NCI-H1436 (cell line): ENCODE results near the gene PIAS4.
"Not testable (repeated sequence)": the region's sequence is repeated elsewhere in the genome, so short reads cannot be mapped to it uniquely, and the experiment has no call there.

ENCODE experiments used
- DNase-seq: peaks from one replicate; lab custom pipeline; 2025; lab: John Stamatoyannopoulos, UW

PIAS4 gene

GRCh38 chr19:3998667-3999412, 8.7 kb upstream of the PIAS4 start:
- not testable (repeated sequence) for DNase-seq

DNA sequence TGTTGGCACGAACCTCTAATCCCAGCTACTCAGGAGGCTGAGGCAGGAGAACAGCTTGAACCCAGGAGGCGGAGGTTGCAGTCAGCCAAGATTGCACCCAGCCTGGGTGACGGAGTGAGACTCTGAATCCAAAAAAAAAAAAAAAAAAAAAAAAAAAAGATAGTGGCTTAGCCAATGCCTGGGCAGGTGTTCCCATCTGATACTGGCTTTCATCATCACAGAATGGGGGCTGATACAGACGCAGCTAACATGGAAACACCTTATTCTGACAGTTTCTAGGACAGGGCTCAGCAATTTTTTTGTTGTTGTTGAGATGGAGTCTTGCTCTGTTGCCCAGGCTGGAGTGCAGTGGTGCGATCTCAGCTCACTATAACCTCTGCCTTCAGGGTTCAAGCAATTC, 6.7 kb upstream of the PIAS4 start:
- DNase-seq = not testable (repeated sequence)

- not testable (repeated sequence) for DNase-seq
These were observed 2.1 kb upstream of the PIAS4 start for GRCh38 chr19:4005436-4005835.

GRCh38 chr19:4007836-4008539, 452 bp downstream of the PIAS4 start:
- no peak for DNase-seq

- DNase-seq = no peak
These were observed 2.7 kb downstream of the PIAS4 start for GRCh38 chr19:4009990-4010807.

DNA sequence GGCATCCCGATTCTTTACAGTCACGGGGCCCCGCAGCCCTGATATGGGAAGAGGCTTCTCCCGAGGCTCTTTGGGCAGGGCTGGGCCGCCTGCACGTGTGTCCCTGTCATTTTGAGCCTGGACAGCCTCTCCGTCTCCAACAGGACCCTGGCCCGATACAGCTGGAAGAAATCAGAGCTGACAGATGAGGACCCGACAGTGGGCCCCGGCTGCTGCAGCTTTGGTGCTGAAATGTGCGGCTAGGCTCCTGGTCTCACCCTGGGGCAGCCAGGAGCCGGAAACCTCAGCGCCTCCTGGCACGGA, 3.2 kb downstream of the PIAS4 start:
- no peak for DNase-seq

GRCh38 chr19:4011430-4011829, 3.9 kb downstream of the PIAS4 start:
- not testable (repeated sequence) for DNase-seq

GRCh38 chr19:4012092-4012974, 4.8 kb downstream of the PIAS4 start:
- peak; percentile 33 for DNase-seq

DNA sequence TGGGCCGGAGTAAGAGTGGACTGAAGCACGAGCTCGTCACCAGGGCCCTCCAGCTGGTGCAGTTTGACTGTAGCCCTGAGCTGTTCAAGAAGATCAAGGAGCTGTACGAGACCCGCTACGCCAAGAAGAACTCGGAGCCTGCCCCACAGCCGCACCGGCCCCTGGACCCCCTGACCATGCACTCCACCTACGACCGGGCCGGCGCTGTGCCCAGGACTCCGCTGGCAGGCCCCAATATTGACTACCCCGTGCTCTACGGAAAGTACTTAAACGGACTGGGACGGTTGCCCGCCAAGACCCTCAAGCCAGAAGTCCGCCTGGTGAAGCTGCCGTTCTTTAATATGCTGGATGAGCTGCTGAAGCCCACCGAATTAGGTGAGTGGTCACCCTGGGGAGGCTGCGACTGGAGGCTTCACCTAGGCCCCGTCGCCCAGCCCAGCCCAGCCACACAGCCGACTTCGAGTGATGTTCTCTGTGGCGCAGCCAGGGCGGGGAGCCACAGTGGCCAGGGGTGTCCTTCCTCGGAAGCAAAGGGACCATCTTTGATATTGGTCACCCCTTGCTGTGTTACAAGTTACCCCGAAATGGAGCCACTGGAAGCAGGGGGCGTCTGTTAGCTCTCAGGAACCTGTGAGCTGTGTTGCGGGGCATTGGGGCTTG, 5.6 kb downstream of the PIAS4 start:
- DNase-seq = no peak

GRCh38 chr19:4013886-4014540, 6.5 kb downstream of the PIAS4 start:
- DNase-seq = no peak

DNA sequence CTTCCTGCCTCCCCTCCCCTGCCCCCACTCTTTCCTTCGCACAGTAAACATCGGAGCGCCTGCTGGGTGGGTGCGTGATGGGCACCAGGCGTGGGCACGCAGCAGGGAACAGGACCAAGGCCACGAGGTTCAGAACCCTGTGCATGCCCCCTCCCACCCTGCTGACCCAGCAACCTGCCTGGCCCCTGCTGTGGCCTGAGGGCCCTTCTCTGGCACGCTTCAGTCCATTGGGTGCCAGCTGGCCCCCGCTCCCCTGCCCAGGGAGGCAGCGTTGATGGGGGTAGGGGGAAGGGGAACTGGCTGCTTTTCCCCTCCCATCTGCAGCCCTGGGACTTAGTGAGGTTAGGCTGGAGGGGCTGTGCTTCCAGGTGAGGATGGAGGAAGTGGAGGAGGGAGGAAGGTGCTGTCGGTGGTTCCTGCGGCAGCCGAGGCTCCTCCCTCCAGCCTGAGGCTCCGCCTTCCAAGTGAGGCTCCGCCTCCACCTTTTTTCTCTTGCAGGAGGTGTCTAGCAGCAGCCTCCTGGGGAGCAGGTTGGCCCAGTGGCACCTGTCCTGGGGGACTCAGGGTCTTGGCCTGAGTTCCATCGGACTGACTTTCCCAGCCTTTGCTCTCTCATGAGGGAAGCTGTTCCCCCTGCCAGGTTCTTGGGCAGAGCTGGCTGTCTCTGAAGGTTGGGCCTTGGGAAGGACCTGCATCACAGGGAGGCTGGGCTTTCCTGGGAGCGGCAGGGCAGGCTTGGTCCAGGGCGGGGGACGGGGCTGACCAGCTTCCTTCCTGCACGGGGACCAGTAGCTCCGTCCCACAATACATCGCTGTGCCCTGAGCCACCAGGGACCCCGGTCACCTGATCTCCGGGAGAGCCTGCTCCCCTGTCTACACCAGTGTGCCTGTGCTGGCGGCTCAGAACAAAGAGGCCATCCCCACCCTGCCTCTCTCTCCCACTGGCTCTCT, 7.3 kb downstream of the PIAS4 start:
- DNase-seq = no peak

GRCh38 chr19:4015705-4016402, 8.3 kb downstream of the PIAS4 start:
- no peak for DNase-seq

DNA sequence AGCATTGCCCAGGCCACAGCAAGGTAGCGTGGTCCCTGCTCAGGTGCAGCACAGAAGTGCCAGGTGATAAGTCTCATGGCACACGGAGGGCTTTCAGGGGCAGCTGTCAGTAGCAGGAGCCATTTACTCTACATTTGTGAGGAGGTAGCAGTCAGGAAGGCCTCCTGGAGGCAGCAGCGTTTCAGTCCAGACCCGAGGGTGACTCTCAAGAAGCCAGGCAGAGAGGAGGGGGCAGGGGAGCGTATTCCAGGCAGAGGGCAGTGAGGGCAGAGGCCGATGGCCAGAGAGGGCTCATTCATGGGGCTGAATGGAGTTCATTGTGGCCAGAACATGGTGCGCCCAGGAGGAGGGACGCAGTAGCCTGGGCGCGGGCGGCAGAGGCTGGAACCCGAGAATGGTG, 8.9 kb downstream of the PIAS4 start:
- no peak for DNase-seq

DNA sequence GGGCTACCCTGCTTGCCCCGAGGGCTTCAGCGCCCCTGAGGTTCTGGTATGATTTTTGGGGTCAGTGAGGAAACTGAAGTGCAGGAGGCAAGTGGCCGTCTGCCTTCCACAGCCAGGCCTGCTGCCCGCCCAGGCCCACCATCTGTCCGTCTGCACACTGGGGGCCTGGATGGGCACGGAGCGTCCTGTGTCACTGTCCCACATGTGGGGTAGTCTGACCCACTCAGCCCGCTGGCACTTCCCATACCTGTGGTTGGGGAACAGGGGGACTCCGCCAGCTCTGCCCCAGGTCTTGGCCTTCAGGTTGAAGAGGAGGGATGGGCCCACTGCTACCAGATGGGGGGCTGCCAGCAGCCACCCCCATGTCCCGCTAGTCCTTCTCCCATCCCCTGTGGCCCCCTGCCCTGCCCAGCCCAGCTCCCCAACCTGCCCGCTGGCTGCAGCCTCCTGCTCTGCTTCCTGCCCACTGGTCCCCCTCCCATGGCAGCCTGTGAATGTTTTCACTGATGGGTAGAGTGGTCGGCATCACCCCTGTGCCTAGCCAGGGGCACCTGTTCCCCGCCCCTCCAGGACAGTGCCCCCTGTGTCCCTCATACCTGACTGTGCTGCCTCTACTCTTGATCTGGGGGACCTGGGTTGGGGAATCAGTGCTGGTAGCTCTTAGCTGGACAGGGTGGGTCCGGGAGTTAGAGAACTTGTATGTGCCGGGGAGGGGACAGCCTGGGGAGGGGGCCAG, 9.5 kb downstream of the PIAS4 start:
- DNase-seq = no peak

DNA sequence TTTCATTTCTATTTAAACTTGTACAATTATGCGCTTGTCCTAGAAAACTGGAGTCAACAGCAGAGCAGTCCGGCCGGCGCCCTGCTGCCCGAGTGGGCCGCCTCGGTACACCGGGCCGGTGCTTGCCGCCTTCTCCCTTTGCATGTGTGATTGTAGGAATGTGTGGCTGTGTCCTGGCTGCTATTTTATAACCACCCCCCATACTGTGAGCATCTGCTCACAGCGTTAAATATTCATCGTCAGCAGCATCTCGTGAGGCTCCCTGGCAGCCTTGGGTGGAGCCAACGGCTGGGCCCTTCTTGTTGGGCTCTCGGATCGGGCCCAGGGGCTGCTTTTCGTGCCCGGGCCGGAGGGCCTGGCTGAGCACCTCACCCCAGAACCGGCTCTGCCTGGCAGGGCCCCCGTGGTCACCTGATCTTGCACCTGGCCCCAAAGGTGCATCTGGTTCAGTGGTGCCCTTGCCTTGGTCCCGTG, 10.6 kb downstream of the PIAS4 start:
- no peak for DNase-seq

GRCh38 chr19:4018775-4019504, 11.4 kb downstream of the PIAS4 start:
- DNase-seq = no peak

GRCh38 chr19:4019578-4019977, 12.0 kb downstream of the PIAS4 start:
- no peak for DNase-seq
